Activated CD4-positive, alpha-beta T cell treated with anti-CD3 and anti-CD28 coated beads, Interleukin-2, amount 10 ng/mL, durations not matched to agents 7 days and 5 days (primary cell): ENCODE results near the gene ZXDC. TPM values are rescaled to one million over a fixed set of nuclear protein-coding genes. Genes with fewer than 3 reads are reported as not detected.

Source experiments
- CTCF ChIA-PET: fragments of 350-600 bp; sonication (Branson Sonifier 250); formaldehyde crosslinking; loops from one replicate; lab custom pipeline; 2021; ENCODE audit warnings: antibody characterized with exemption; lab: Charles Lee
- POLR2A ChIA-PET: fragments of 350-600 bp; sonication (Branson Sonifier 250); formaldehyde crosslinking; loops from one replicate; lab custom pipeline; 2021; ENCODE audit warnings: antibody characterized with exemption; lab: Charles Lee
- DNase-seq: peaks from one replicate; pipeline ENCODE4 v3.0.0-alpha.2; 2020
- H3K27ac Mint-ChIP-seq: one replicate; pipeline ENCODE4 v1.8.0; 2021; ENCODE audit warnings: mild to moderate bottlenecking, moderate library complexity, mixed read lengths
- H3K27me3 Mint-ChIP-seq: one replicate; pipeline ENCODE4 v1.8.0; 2021; ENCODE audit warnings: mixed read lengths
- H3K36me3 Mint-ChIP-seq: one replicate; pipeline ENCODE4 v1.8.0; 2021; ENCODE audit warnings: low read depth, mixed read lengths
- H3K4me1 Mint-ChIP-seq: one replicate; pipeline ENCODE4 v1.8.0; 2021; ENCODE audit warnings: mixed read lengths
- H3K4me3 Mint-ChIP-seq: one replicate; pipeline ENCODE4 v1.8.0; 2021; ENCODE audit warnings: mild to moderate bottlenecking, moderate library complexity, mixed read lengths
- H3K9me3 Mint-ChIP-seq: one replicate; pipeline ENCODE4 v1.8.0; 2021; ENCODE audit warnings: mixed read lengths
- total RNA-seq, 2 experiments: library from RNA; stranded (reverse); gene quantifications; one replicate each; pipeline ENCODE4 v1.2.3, GENCODE V29; 2021

ZXDC gene
- total RNA-seq, 2 experiments from 2014 or later = 27.8 to 28.2 TPM

DNA sequence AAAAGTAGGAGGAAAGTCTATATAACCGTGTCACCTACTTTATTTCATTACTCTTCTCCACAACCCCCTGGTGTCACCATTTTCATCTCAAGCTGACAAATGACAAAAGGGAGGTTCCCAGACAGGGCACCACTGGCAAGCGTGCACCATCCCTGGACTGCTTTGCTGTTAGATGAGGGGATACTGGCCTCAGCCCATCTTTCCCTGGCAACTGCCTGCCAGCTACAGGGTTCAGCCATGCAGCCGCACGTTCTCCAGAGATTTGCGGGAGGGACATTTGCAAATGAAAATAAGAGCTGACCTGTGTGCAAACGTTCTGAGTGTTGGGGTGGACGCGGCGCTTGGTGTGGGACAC, 41.2 kb upstream of the ZXDC start:
- Mint-ChIP-seq H3K9me3 (no peaks in the 10 kb centered on the region), H3K27ac (no peak overlapping the region), H3K4me3 (no peak overlapping the region), H3K4me1 (no peaks in the 10 kb centered on the region), H3K36me3 (no peaks in the 10 kb centered on the region), H3K27me3 (no peaks in the 10 kb centered on the region)
- DNase-seq = no peak
- ChIA-PET POLR2A (no interaction called here), CTCF (no interaction called here)

DNA sequence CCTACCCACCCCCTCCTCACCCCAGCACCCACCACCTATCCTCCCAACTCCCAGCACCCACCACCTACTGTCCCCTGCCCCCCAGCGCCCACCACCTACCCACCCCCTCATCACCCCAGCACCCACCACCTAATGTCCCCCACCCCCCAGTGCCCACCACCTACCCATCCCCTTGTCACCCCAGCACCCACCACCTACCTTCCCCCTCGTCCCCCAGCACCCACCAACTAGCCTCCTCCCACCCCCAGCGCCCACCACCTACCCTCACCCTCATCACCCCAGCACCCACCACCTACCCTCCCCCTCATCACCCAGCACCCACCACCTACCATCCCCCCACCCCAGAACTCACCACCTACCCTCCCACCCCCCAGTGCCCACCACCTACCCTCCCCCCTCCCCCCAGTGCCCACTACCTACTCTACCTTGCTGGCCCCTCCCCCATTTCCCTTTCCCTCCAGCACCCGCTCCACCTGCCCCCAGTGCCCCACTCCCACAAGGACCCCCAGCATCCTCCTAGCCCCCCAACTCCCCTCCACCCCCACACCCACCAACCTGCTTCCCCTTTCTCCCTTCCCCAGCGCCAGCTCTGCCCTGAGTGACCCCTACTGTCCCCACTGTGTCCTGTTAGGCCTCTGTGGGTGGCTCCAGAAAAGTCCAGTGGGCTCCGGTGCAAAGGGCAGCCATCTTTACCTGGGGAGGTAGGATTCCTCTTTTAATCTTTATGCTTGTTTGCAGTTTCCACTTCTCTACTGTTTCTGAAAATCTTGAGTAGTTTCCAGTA, 40.7 kb upstream of the ZXDC start:
- Mint-ChIP-seq H3K27me3 (no peaks in the 10 kb centered on the region), H3K4me3 (no peak overlapping the region), H3K4me1 (no peaks in the 10 kb centered on the region), H3K9me3 (no peaks in the 10 kb centered on the region), H3K27ac (no peak overlapping the region), H3K36me3 (no peaks in the 10 kb centered on the region)
- CTCF ChIA-PET = no interaction called here
- no peak for DNase-seq
- POLR2A ChIA-PET = no interaction called here

DNA sequence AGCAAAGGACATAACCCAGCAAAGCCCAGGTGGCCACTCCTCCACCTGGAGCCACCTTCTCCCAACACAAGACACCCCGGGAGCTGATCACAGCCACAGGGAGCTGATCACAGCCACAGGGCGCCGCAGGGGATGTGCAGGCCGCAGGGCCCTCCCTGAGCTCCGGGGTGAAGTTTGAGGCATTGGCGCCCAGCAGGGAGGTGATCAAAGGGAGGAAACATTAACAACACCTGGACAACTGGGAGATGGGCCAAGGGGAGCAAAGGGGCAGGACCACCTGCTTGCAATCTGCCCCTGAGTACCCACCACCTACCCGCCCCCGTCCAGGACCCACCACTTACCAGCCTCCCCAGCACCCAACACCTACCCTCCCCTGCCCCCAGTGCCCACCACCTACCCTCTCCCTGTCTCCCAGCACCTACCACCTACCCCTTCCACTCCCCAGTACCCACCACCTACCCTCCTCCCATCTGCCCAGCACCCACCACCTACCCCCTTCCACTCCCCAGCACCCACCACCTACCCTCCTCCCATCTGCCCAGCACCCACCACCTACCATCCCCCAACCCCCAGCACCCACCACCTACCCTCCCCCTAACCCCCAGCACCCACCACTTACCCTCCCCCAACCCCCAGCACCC, 39.5 kb upstream of the ZXDC start:
- H3K4me3 Mint-ChIP-seq = no peak overlapping the region

DNA sequence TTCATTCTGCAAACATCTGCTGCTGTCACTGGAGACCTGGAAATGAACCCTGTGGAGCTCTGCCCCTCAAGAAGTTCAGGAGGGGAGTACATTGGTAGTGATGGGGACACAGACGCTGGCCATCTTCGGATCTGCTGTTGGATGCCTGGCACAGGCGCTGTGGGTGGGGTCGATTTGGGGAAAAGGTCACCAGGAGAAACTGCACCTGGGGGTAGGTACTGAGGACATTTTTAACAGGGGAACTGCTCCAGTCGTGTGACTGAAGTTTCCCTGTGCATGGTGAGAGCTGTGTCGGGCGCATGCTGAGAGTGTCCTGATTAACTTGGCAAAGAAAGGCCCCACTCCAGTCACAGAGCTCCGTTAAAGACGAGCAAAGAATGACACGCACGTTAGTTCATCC, 38.5 kb upstream of the ZXDC start:
- no peak for DNase-seq
- ChIA-PET POLR2A (no interaction called here), CTCF (no interaction called here)
- H3K27ac Mint-ChIP-seq = no peak overlapping the region
- H3K4me1 Mint-ChIP-seq = no peaks in the 10 kb centered on the region
- no peak overlapping the region for H3K4me3 Mint-ChIP-seq
- no peaks in the 10 kb centered on the region for H3K9me3 Mint-ChIP-seq
- no peaks in the 10 kb centered on the region for H3K27me3 Mint-ChIP-seq
- no peaks in the 10 kb centered on the region for H3K36me3 Mint-ChIP-seq

More for the DNA sequence above, 39.5 kb upstream of the ZXDC start:
- DNase-seq = no peak
- no peak overlapping the region for H3K27ac Mint-ChIP-seq
- no peaks in the 10 kb centered on the region for H3K27me3 Mint-ChIP-seq
- no peaks in the 10 kb centered on the region for H3K36me3 Mint-ChIP-seq
- no peaks in the 10 kb centered on the region for H3K4me1 Mint-ChIP-seq
- CTCF ChIA-PET = no interaction called here
- POLR2A ChIA-PET = no interaction called here
- no peaks in the 10 kb centered on the region for H3K9me3 Mint-ChIP-seq

GRCh38 chr3:126512916-126513650, 37.4 kb upstream of the ZXDC start:
- no peaks in the 10 kb centered on the region for H3K36me3 Mint-ChIP-seq
- H3K27me3 Mint-ChIP-seq = no peaks in the 10 kb centered on the region
- no peak overlapping the region for H3K4me3 Mint-ChIP-seq
- H3K27ac Mint-ChIP-seq = no peak overlapping the region
- ChIA-PET POLR2A (no interaction called here), CTCF (interaction anchor here (1.1 kb wide), 1 partner anchor 33 kb away, joined by 3 read pairs; no protein-coding TSS in a partner anchor)
- no peaks in the 10 kb centered on the region for H3K4me1 Mint-ChIP-seq
- H3K9me3 Mint-ChIP-seq = no peaks in the 10 kb centered on the region
- no peak for DNase-seq

DNA sequence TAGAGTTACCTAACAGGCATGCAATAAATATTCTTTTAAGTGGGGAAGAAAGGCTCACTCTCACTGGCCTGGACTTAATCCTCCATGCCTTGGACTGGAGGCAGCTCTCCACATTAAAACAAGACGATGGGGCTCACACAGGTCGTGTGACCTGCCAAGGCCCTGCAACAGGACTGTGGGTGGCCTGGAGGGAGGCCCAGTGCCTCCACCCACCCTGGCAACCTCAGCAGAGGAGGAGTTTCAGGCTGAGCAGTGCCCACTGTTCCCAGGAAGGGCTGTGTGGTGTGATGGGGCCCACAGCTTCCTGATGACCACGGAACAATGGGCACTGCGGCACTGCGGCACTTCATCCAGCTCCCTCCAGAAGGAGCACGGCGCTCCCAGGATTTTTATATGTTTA, 36.3 kb upstream of the ZXDC start:
- no peaks in the 10 kb centered on the region for H3K9me3 Mint-ChIP-seq
- H3K4me3 Mint-ChIP-seq = no peak overlapping the region
- H3K4me1 Mint-ChIP-seq = no peaks in the 10 kb centered on the region
- ChIA-PET CTCF (interaction anchor here (0.9 to 1.1 kb wide), 2 partner anchors 15 to 32 kb away, joined by 3 read pairs; no protein-coding TSS in a partner anchor), POLR2A (no interaction called here)
- no peaks in the 10 kb centered on the region for H3K27me3 Mint-ChIP-seq
- no peaks in the 10 kb centered on the region for H3K36me3 Mint-ChIP-seq
- no peak for DNase-seq
- no peak overlapping the region for H3K27ac Mint-ChIP-seq

DNA sequence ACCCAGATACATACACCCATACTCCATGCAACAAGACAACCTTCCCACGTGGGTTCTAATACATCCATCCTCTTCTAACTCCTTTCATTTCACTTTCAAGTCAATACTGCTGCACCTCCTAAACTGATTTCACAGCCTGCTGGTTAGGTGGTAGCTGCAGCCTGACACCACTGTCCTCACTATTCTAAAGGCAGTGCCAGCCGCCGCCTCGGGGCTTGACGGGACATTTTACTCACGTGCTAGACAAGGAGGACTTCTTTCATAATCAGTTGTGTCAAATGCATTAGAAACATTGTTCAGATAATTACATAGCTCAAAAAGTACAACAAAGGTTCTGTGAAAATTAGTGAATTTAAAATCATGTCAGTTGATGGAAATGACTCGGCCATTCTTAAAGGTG, 35.6 kb upstream of the ZXDC start:
- ChIA-PET POLR2A (no interaction called here), CTCF (interaction anchor here (0.9 kb wide), 1 partner anchor 15 kb away, joined by 3 read pairs; no protein-coding TSS in a partner anchor)
- Mint-ChIP-seq H3K36me3 (no peaks in the 10 kb centered on the region), H3K9me3 (no peaks in the 10 kb centered on the region), H3K27ac (no peak overlapping the region), H3K4me3 (no peak overlapping the region), H3K4me1 (no peaks in the 10 kb centered on the region), H3K27me3 (no peaks in the 10 kb centered on the region)
- no peak for DNase-seq

DNA sequence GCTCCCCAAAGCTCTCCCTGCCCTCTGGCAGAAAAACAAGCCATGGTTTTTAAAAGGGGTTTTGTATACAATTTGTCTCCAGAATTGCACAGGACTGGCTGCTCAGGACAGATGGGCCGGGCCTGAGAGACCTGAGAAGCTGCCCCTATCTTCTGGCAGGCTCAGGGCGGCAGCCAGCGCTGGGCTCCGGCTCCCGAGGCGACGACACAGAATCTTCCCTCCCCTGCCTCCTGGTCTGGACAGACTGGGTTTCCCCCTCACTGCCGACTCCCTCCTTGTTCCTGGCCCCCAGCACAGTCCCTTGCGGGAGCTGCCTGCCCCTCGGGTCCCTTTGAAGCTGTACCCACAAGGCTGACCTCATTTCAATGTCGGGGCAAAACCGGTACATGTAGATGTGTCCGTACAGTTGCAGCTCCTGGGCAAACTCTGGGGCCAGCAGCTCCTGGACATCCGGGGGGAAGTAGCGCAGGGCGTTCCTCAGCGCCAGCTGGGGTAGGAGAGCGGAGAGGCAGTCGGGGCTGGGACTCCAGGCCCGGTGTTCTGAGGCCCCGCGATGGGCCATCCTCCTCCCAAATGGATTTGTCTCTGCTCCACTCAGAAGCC, 34.7 kb upstream of the ZXDC start:
- no peaks in the 10 kb centered on the region for H3K36me3 Mint-ChIP-seq
- no peak overlapping the region for H3K27ac Mint-ChIP-seq
- H3K4me3 Mint-ChIP-seq = no peak overlapping the region
- DNase-seq = no peak
- no peaks in the 10 kb centered on the region for H3K27me3 Mint-ChIP-seq
- H3K9me3 Mint-ChIP-seq = no peaks in the 10 kb centered on the region
- ChIA-PET CTCF (interaction anchor here (0.9 kb wide), 1 partner anchor 14 kb away, joined by 3 read pairs; no protein-coding TSS in a partner anchor), POLR2A (no interaction called here)
- no peaks in the 10 kb centered on the region for H3K4me1 Mint-ChIP-seq

GRCh38 chr3:126509597-126510307, 34.1 kb upstream of the ZXDC start:
- Mint-ChIP-seq H3K9me3 (no peaks in the 10 kb centered on the region), H3K36me3 (no peaks in the 10 kb centered on the region), H3K4me3 (no peak overlapping the region), H3K4me1 (no peaks in the 10 kb centered on the region), H3K27me3 (no peaks in the 10 kb centered on the region), H3K27ac (no peak overlapping the region)
- CTCF ChIA-PET = interaction anchor here (0.9 to 1.2 kb wide), 2 partner anchors 13 to 14 kb away, joined by 3 read pairs; no protein-coding TSS in a partner anchor
- POLR2A ChIA-PET = no interaction called here
- no peak for DNase-seq

- Mint-ChIP-seq H3K27ac (no peak overlapping the region), H3K4me1 (no peaks in the 10 kb centered on the region), H3K36me3 (no peaks in the 10 kb centered on the region), H3K9me3 (no peaks in the 10 kb centered on the region), H3K27me3 (no peaks in the 10 kb centered on the region), H3K4me3 (no peak overlapping the region)
- DNase-seq = no peak
- ChIA-PET CTCF (interaction anchor here (1.2 kb wide), 1 partner anchor 14 kb away, joined by 3 read pairs; no protein-coding TSS in a partner anchor), POLR2A (no interaction called here)
Observed at GRCh38 chr3:126508564-126508964, 32.9 kb upstream of the ZXDC start.

- no peak overlapping the region for H3K4me3 Mint-ChIP-seq
- H3K9me3 Mint-ChIP-seq = no peaks in the 10 kb centered on the region
- POLR2A ChIA-PET = no interaction called here
- H3K27me3 Mint-ChIP-seq = no peaks in the 10 kb centered on the region
- H3K36me3 Mint-ChIP-seq = no peaks in the 10 kb centered on the region
- no peak for DNase-seq
- CTCF ChIA-PET = no interaction called here
- no peaks in the 10 kb centered on the region for H3K4me1 Mint-ChIP-seq
- H3K27ac Mint-ChIP-seq = no peak overlapping the region
Observed at GRCh38 chr3:126507886-126508285, 32.2 kb upstream of the ZXDC start.

DNA sequence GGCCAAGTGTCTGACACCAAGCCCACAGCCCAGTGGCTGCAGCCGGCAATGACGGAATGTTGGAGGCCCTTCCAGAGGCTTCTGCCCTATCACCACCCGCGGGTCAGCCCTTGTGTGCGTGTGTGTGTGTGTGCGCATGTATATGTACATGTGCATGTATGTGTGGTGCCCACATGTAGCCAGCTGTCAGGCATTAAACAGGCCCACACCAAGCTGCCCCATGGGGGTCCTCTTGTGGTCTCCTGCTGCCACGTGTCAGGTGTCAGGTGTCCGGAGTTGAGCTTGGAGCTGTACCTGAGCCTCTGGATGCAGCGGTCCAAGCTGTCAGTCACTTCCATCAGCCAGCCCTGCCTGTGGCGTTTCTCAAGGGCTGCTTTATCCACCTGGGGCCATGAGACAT, 28.0 kb upstream of the ZXDC start:
- CTCF ChIA-PET = interaction anchor here (1.1 kb wide), 1 partner anchor 57 kb away, joined by 3 read pairs; no protein-coding TSS in a partner anchor
- H3K9me3 Mint-ChIP-seq = no peaks in the 10 kb centered on the region

More for the DNA sequence above, 28.0 kb upstream of the ZXDC start:
- POLR2A ChIA-PET = no interaction called here
- peaks cover 4% of the 10 kb centered on the region for H3K4me1 Mint-ChIP-seq
- H3K36me3 Mint-ChIP-seq = no peaks in the 10 kb centered on the region
- no peak overlapping the region for H3K27ac Mint-ChIP-seq
- no peak overlapping the region for H3K4me3 Mint-ChIP-seq
- H3K27me3 Mint-ChIP-seq = no peaks in the 10 kb centered on the region
- DNase-seq = no peak
